HG02884 (cell line): ENCODE measurements around the gene RNGTT.
"Not testable (repeated sequence)": the region's sequence is repeated elsewhere in the genome, so short reads cannot be mapped to it uniquely, and the experiment has no call there.

Experiments
- ATAC-seq: cut with Tn5 transposase; IDR thresholded peaks from one replicate; pipeline ENCODE4 v1.9.1; 2021; ENCODE audit warnings: mild to moderate bottlenecking, moderate library complexity; ENCODE audit not compliant: unreplicated experiment

The RNGTT gene

DNA sequence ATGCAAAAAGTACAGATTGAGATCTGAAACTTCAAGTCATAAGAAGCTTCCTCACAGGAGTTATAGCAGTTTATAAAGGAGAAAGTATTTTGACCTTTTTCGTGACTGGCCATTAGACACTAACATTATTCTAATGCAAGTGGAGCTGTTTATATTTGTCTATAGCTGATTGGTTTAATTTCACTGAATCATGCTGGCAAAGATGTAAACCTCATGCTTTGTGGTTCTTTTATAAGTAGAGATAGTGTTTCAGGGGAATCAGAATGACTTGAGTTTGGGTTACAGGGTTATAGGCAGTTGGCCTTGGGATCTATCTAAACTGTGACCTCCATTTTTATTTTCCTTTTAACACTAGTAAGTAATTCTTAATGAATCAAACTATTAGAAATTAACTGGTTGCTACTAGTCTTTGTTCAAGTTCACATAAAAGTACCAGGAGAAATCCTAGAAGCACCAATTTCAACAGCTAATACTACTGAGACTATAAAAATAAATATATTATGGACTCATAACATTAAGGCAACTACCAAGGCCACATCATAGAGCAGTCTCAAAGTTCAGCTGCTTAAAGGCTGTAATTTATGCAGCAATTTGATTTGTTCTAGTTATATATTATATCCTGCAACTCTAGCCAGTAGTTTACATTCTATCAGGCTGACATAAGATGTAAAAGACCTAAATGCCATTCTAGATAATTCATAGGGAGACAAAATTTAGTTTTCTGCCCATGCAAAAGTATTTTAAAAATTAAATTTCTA, 94.0 kb downstream of the RNGTT start:
- ATAC-seq = no peak

- ATAC-seq = no peak
These were observed 95.3 kb downstream of the RNGTT start for GRCh38 chr6:88867841-88868731.

DNA sequence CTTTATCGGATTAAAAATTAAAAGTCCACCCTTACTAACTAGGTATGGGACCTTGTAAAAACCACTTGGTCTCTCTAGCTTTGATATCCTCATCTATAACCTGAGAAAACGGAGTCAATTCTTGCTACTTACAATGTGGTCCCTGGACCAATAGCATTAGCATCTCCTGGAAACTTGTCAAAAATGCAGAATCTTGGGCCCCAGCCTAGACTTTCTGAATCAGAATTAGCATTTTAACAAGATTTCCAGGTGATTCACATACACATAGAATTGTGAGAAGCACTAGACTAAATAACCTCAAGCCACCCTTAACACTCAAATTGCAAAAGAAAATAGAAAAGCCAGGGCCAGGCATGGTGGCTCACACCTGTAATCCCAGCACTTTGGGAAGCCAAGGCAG, 96.6 kb downstream of the RNGTT start:
- no peak for ATAC-seq

- no peak for ATAC-seq
These were observed 98.1 kb downstream of the RNGTT start for GRCh38 chr6:88865275-88865674.

GRCh38 chr6:88864359-88865054, 98.9 kb downstream of the RNGTT start:
- no peak for ATAC-seq

DNA sequence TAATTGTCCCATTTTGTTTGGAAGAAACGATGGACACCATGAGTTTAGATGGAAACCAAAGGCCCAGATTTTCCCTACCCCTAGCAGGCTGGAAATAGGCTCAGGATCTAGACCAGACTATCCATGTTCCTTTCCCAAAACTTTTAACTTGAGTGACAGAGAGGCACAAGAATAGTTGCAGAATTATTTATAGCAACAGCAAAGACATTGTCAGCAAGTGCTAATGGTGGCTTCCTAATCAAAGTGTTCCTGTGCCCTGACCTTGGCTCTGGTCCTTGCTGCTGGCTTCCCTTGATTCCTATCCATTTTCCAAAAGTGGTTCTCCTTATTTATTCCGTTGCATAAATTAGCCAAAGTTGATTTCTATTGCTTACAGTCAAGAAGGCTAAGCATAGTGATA, 103.1 kb downstream of the RNGTT start:
- ATAC-seq = no peak

DNA sequence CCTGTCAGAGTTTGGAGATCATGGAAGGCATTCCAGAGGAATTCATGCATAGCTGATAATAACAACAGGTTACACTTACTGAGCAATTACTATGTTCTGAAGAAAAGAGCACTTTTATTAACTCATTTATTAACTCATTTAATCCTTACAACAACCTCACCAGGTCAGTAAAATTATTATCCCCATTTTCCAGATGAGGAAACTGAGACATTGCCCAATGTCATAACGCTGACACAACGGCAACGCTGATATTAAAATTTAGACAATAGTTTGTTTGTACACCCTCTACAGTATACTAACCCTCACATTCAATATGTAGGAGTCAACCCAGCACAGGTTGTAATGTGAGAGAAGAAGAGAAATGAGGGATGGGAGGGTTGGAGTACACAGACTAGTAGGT, 105.0 kb downstream of the RNGTT start:
- ATAC-seq = no peak

GRCh38 chr6:88856566-88856965, 106.9 kb downstream of the RNGTT start:
- no peak for ATAC-seq

- no peak for ATAC-seq
These were observed 107.8 kb downstream of the RNGTT start for GRCh38 chr6:88855541-88856147.

GRCh38 chr6:88852775-88853174, 110.6 kb downstream of the RNGTT start:
- no peak for ATAC-seq

DNA sequence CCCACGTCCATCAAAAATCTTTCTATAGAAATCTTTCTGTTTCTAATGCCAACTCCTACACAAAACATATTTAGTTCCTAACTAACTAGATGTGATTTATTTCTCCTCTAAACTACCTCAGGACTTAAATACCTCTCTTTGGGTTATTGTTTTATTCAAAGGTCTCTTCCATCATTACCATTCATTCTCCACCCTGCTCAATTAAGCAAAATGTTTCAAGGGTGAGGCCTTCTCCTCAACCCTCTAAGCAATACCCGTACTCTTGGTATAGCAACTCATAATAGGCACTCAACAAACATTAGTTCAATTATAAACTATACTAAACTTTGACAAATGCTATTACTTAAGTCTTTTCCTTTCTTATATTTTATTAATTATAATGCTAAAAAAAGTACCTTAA, 111.4 kb downstream of the RNGTT start:
- no peak for ATAC-seq

DNA sequence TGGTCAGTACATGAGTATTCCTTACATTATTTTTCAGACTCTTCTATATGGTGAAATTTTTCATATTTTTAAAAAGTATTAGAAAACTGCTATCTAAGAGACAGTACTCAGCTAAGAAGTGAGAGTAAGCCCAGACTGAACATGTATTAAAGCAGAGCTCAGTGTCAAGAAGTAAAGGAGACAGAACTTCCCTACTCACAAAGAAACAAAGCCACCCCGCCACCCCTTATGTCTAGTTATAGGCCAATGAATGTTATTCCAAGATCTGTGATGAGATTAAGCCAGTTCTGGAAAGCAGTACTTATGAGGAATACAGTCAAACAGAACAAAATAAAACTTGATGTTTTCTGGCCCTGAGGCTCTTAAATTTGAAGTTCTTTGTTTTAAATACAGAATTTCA, 114.5 kb downstream of the RNGTT start:
- no peak for ATAC-seq

GRCh38 chr6:88843040-88843439, 120.4 kb downstream of the RNGTT start:
- ATAC-seq = no peak

DNA sequence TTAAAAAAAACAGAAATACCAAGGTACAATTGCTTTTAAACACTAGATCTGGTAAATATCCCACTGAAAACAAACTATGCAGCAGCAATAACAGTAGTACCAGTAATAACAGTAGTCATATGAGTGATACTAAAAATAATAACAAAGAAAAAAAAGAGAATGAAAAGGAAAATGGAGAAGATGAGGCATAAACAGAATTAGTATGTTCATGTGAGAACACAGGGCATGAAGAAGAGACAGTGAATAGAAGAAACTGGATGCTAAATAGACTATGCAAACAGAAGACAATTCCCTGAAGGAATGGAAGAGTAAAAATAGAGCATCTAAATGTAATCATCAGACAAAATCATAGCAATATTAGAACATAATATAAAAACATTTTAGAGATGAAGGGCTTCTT, 121.1 kb downstream of the RNGTT start:
- ATAC-seq = no peak

- ATAC-seq = no peak
These were observed 122.5 kb downstream of the RNGTT start for GRCh38 chr6:88840796-88841539.

DNA sequence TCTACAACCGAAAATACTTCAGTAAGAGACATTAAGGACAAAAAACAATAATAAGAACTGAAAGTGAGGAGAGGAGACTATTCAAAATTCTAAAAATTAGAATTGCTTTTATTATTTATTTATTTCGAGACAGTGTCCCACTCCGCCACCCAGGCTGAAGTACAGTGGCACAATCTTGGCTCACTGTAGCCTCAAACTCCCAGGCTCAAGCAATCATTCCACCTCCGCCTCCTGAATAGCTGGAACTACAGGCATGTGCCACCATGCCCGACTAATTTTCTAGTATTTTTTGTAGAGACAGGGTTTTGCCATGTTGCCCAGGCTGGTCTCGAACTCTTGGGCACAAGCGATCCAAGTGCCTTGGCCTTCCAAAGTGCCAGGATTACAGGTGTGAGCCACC, 123.1 kb downstream of the RNGTT start:
- no peak for ATAC-seq

DNA sequence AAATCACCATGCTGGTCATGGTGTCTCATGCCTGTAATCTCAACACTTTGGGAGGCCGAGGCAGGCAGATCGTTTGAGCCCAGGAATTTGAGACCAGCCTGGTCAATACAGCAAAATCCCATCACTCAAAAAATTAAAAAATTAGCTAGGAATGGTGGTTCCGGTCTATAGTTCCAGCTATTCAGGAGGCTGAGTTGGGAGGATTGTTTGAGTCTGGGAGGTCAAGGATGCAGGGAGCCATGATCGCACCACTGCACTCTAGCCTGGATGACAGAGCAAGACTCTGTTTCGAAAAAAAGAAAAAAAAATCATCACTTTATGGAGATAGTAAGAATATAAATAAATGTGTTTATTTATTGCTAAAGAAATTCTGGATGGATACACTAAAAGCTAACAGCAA, 124.1 kb downstream of the RNGTT start:
- no peak for ATAC-seq

DNA sequence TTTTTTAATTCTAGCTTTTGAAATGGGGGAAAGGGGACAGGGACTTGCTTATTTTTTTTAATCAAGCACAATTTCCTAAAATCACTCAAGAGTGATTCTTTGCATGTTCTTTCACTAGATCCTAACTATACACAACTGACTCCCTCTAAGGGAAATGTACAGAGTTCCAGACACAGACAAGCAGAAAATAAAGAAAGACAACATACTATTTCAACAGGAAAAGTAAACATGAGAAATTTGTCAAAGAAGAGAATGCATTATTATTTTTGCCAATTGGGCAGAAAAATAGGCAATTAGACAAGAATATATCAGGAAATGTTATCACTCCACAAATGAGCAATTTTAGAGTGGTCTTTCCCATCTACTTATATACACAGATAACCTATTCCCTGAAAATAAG, 128.2 kb downstream of the RNGTT start:
- no peak for ATAC-seq

DNA sequence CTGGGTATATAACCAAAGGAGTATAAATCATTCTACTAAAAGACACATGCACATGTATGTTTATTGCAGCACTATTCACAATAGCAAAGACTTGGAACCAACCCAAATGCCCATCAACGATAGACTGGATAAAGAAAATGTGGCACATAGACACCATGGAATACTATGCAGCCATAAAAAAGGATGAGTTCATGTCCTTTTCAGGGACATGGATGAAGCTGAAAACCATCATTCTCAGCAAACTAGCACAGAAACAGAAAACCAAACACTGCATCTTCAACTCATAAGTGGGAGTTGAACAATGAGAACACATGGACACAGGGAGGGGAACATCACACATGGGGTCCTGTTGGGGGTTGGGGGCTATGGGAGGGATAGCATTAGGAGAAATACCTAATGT, 130.3 kb downstream of the RNGTT start:
- ATAC-seq = not testable (repeated sequence)

DNA sequence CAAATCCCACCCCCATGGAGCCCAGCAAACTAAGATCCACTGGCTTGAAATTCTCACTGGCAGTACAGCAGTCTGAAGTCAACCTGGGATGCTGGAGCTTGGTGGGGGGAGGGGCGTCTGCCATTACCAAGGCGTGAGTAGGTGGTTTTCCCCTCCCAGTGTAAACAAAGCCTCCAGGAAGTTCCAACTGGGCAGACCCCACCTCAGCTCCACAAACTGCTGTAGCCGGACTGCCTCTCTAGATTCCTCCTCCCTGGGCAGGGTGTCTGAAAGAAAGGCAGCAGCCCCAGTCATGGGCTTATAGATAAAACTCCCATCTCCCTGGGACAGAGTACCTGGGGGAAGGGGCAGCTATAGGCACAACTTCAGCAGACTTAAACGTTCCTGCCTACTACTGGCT, 135.8 kb downstream of the RNGTT start:
- ATAC-seq = not testable (repeated sequence)
